K562 (cell line): Measurements from ENCODE around the gene PPP1R14B. TPM values are rescaled to one million over a fixed set of nuclear protein-coding genes. Genes with fewer than 3 reads are reported as not detected.

Experiments used
- ATAC-seq: fragments of 200-7000 bp; cut with Tn5 transposase; 3 replicates; pipeline ENCODE4 v1.9.1; 2020; ENCODE audit warnings: moderate library complexity
- BruUV-seq: library from RNA; stranded (reverse); fragments of 400-500 nt; replicated peaks from 2 replicates; lab custom pipeline; 2021; lab: Mats Ljungman, UMichigan
- CTCF ChIA-PET: fragments of 300-600 bp; formaldehyde crosslinking; extraction: SDS; loops from one replicate; lab custom pipeline; 2021; ENCODE audit warnings: low intra/inter-chr PET ratio; lab: Yijun Ruan, JAX
- POLR2A ChIA-PET: fragments of 300-600, 350-650 bp; sonication (Branson Sonifier 250); formaldehyde crosslinking; extraction: SDS; loops from one replicate; lab custom pipeline; 2021; ENCODE audit warnings: antibody characterized with exemption, inconsistent platforms; lab: Yijun Ruan, JAX
- DNase-seq, 4 experiments: peaks; one replicate each; pipeline versions ENCODE4 v3.0.0 to v3.0.0-alpha.2; 2011 to 2018; ENCODE audit warnings: low spot score in 3 of 4, mixed read lengths in 3 of 4; ENCODE audit errors: extremely low read depth in 1 of 4
- FAIRE-seq: peaks from 2 replicates; lab custom pipeline; 2011; peaks lifted over from hg19 to GRCh38; lab: Jason Lieb, UNC
- H2AFZ ChIP-seq: 2 replicates; pipeline ENCODE4 v1.6.0; 2011; ENCODE audit warnings: low read depth, low read length, control low read depth, inconsistent platforms
- H3K27ac ChIP-seq: fragments of 200-600 bp; 3 replicates; pipeline ENCODE4 v1.8.0; 2011; ENCODE audit warnings: low read depth, mild to moderate bottlenecking, control low read depth, inconsistent platforms, low read length, moderate library complexity, mixed read lengths; ENCODE audit errors: extremely low read depth
- H3K27me3 ChIP-seq, 2 experiments: fragments of 300-600 bp in 1 of 2; 2 replicates in 1 of 2; 3 replicates in 1 of 2; pipeline versions ENCODE4 v1.6.0 to v1.8.0; 2011; ENCODE audit warnings: inconsistent platforms in 2 of 2, low read length in 2 of 2, mild to moderate bottlenecking in 1 of 2, mixed read lengths in 1 of 2, moderate library complexity in 1 of 2; ENCODE audit not compliant: control insufficient read depth in 2 of 2, insufficient read depth in 2 of 2
- H3K36me3 ChIP-seq: fragments of 300-600 bp; 3 replicates; pipeline ENCODE4 v1.8.0; 2011; ENCODE audit warnings: mild to moderate bottlenecking, low read length, inconsistent platforms; ENCODE audit not compliant: control insufficient read depth, insufficient read depth
- H3K4me1 ChIP-seq, 2 experiments: fragments of 200-600 bp in 1 of 2; replicated peaks in 1 of 2; 2 replicates in 1 of 2; 3 replicates in 1 of 2; pipeline versions ENCODE4 v1.5.1 to v1.8.0; 2011; ENCODE audit warnings: inconsistent platforms in 2 of 2, low read length in 2 of 2, mild to moderate bottlenecking in 1 of 2, mixed read lengths in 1 of 2, moderate library complexity in 1 of 2; ENCODE audit not compliant: control insufficient read depth in 2 of 2, insufficient read depth in 2 of 2
- H3K4me2 ChIP-seq: 2 replicates; pipeline ENCODE4 v1.6.1; 2011; ENCODE audit warnings: low read length, control low read depth, inconsistent platforms, mixed read lengths; ENCODE audit not compliant: insufficient read depth
- H3K4me3 ChIP-seq: fragments of 200-600 bp; sonication (generic), shearing (Covaris generic); 2 replicates; pipeline ENCODE4 v1.5.1; 2016; ENCODE audit warnings: control low read depth, inconsistent platforms
- H3K79me2 ChIP-seq: fragments of 200-600 bp; 3 replicates; pipeline ENCODE4 v1.8.0; 2011; ENCODE audit warnings: low read length, inconsistent platforms; ENCODE audit not compliant: control insufficient read depth, insufficient read depth
- H3K9ac ChIP-seq, 2 experiments: 2 replicates each; pipeline versions ENCODE4 v1.6.0 to v1.6.1; 2011; ENCODE audit warnings: low read depth in 2 of 2, low read length in 2 of 2, control low read depth in 1 of 2, inconsistent platforms in 1 of 2, mild to moderate bottlenecking in 1 of 2, mixed read lengths in 1 of 2; ENCODE audit not compliant: insufficient read depth in 1 of 2
- H3K9me1 ChIP-seq: one replicate; pipeline ENCODE4 v1.6.0; 2011; ENCODE audit warnings: inconsistent platforms, mild to moderate bottlenecking, low read length, moderate library complexity; ENCODE audit not compliant: control insufficient read depth, insufficient read depth
- H3K9me3 ChIP-seq: replicated peaks from 2 replicates; pipeline ENCODE4 v1.5.1; 2011; ENCODE audit warnings: low read depth, low read length, inconsistent platforms; ENCODE audit not compliant: control insufficient read depth, insufficient read depth
- H4K20me1 ChIP-seq: replicated peaks from 2 replicates; pipeline ENCODE4 v1.6.1; 2011; ENCODE audit warnings: low read length, inconsistent platforms, mixed read lengths; ENCODE audit not compliant: control insufficient read depth, insufficient read depth
- POLR2AphosphoS5 ChIP-seq: IDR thresholded peaks from 2 replicates; pipeline ENCODE4 v1.6.1; 2011; ENCODE audit warnings: mild to moderate bottlenecking, low read depth, low read length, moderate library complexity; ENCODE audit not compliant: control insufficient read depth, insufficient read depth
- POLR2G ChIP-seq: fragments of 200-400 bp; formaldehyde crosslinking; IDR thresholded peaks from 2 replicates; pipeline ENCODE4 v1.6.1; 2017; ENCODE audit warnings: low read depth, mild to moderate bottlenecking, antibody characterized with exemption, low read length, moderate library complexity
- RBFOX2 ChIP-seq: fragments of 200-400 bp; formaldehyde crosslinking; IDR thresholded peaks from 2 replicates; pipeline ENCODE4 v1.6.1; 2017; ENCODE audit warnings: low read depth, mild to moderate bottlenecking, low read length, moderate library complexity
- ZNF707 ChIP-seq: fragments of 250-450 bp; sonication (Bioruptor Pico); conservative IDR thresholded peaks from 2 replicates; pipeline ENCODE4 v1.8.0; 2022; ENCODE audit warnings: inconsistent platforms, mild to moderate bottlenecking, moderate library complexity
- WGBS: fragments of 100-300 bp; shearing (Covaris generic); methylation state at CpG from one replicate; pipeline ENCODE4 v1.1.6; 2016; ENCODE audit warnings: low coverage, mixed read lengths; ENCODE audit not compliant: insufficient coverage; ENCODE audit errors: missing lambda C conversion rate; 5-methylcytosine and 5-hydroxymethylcytosine counted together
- in situ Hi-C: fragments of 300-500 bp; cut with MboI; formaldehyde crosslinking; loops from 4 replicates; pipeline ENCODE4 v1.15.0; 2018; ENCODE audit warnings: inconsistent platforms, mixed read lengths
- intact Hi-C: fragments of 100-400 bp; cut with micrococcal nuclease; formaldehyde crosslinking; loops from 2 replicates; pipeline ENCODE4 v1.14.2; 2022
- polyA plus RNA-seq, 8 experiments: library from polyadenylated mRNA; depleted of rRNA in 4 of 8; stranded (reverse) in 5 of 8; unstranded in 3 of 8; fragments of >200 nt; fragmentation: Nextera tagmentation in 2 of 8; fragmentation: Illumina TruSeq in 1 of 8; extraction: Ambion mirVana in 2 of 8; extraction: Trizol in 1 of 8; gene quantifications; 2 replicates each; pipeline versions ENCODE4 v1.2.1 to v1.2.3, GENCODE V29; 2011 to 2014; ENCODE audit warnings: inconsistent platforms in 1 of 8, missing spikeins in 1 of 8
- total RNA-seq, 7 experiments: library from RNA; depleted of rRNA in 6 of 7; stranded (reverse); fragments of >200 nt in 6 of 7; fragmentation: Illumina TruSeq in 2 of 7; extraction: Trizol in 2 of 7; gene quantifications; 2 replicates each; pipeline versions ENCODE4 v1.2.1 to v1.2.3, GENCODE V29; 2011 to 2021; ENCODE audit warnings: low replicate concordance in 1 of 7
- TF ChIP-seq, protein P1 (sequence below): fragments of 450-650 bp; formaldehyde crosslinking; IDR thresholded peaks from 2 replicates; pipeline ENCODE4 v1.4.0; 2020; ENCODE audit warnings: mild to moderate bottlenecking
- TF ChIP-seq, protein P2 (sequence below): sonication (generic); formaldehyde crosslinking; IDR thresholded peaks from 2 replicates; pipeline ENCODE4 v1.8.1; 2023; ENCODE audit warnings: mild to moderate bottlenecking, missing genetic modification reagents

The PPP1R14B gene
- total and polyA plus RNA-seq, 9 of the 15 experiments (the other 6 are each of a cell fraction or from before 2014, with no cell fraction given) = 7.7 to 566 (median 212) TPM

DNA sequence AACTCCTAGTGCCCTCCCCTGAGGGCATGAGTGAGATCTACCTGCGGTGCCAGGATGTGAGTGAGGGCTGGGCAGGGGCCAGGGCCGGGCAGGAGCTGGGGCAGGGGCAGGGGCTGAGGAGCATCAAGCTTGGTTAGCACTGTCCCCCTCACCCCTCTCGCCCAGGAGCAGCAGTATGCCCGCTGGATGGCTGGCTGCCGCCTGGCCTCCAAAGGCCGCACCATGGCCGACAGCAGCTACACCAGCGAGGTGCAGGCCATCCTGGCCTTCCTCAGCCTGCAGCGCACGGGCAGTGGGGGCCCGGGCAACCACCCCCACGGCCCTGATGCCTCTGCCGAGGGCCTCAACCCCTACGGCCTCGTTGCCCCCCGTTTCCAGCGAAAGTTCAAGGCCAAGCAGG is 26.5 kb downstream of the PPP1R14B start:
- ChIA-PET CTCF (no interaction called here), POLR2A (interaction anchor here (7.0 kb wide), 1 partner anchor 13 kb away, joined by 57 read pairs; the partner anchor contains the start of gene FERMT3)

DNA sequence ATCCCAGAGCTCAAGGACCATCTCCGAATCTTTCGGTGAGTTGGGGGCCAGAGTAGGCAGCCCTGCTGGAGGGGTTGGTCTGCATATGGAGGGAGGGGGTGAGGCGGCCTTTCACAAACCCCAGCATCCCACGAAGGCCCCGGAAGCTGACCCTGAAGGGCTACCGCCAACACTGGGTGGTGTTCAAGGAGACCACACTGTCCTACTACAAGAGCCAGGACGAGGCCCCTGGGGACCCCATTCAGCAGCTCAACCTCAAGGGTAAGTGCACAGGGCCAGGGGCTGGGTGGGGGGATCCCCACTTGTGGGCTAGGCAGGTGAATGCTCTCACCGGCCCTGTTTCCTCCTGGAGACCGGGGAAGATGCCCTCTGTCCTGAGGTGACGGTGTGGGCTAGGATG is 27.0 kb downstream of the PPP1R14B start:
- H3K4me3 ChIP-seq = no peak overlapping the region
- peak overlapping the region in 1 of 2 experiments; percentile 45; a peak in 1 of 4 replicates for H3K9ac ChIP-seq
- FAIRE-seq (no peak), ATAC-seq (no peak), DNase-seq (no peak)
- H3K36me3 ChIP-seq = peaks cover 82% of the 10 kb centered on the region
- H3K27me3 ChIP-seq = no peaks in the 10 kb centered on the region
- no peak overlapping the region for H2AFZ ChIP-seq
- intact Hi-C loops (no loop called here), in situ Hi-C loops (no loop called here)
- no peaks in the 10 kb centered on the region for H3K9me3 ChIP-seq
- WGBS = 92% methylated on average over 9 of the region's 10 CpGs
- CTCF ChIA-PET = no interaction called here
- H3K4me1 ChIP-seq = peaks cover 0 to 32% of the 10 kb centered on the region in 2 experiments; a peak in 3 of 5 replicates
- TF ChIP-seq, protein P1, sequence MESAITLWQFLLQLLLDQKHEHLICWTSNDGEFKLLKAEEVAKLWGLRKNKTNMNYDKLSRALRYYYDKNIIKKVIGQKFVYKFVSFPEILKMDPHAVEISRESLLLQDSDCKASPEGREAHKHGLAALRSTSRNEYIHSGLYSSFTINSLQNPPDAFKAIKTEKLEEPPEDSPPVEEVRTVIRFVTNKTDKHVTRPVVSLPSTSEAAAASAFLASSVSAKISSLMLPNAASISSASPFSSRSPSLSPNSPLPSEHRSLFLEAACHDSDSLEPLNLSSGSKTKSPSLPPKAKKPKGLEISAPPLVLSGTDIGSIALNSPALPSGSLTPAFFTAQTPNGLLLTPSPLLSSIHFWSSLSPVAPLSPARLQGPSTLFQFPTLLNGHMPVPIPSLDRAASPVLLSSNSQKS = no peak
- TF ChIP-seq POLR2AphosphoS5 = peak; percentile 0; the same call in 1 of the 2 replicates
- TF ChIP-seq, protein P2, sequence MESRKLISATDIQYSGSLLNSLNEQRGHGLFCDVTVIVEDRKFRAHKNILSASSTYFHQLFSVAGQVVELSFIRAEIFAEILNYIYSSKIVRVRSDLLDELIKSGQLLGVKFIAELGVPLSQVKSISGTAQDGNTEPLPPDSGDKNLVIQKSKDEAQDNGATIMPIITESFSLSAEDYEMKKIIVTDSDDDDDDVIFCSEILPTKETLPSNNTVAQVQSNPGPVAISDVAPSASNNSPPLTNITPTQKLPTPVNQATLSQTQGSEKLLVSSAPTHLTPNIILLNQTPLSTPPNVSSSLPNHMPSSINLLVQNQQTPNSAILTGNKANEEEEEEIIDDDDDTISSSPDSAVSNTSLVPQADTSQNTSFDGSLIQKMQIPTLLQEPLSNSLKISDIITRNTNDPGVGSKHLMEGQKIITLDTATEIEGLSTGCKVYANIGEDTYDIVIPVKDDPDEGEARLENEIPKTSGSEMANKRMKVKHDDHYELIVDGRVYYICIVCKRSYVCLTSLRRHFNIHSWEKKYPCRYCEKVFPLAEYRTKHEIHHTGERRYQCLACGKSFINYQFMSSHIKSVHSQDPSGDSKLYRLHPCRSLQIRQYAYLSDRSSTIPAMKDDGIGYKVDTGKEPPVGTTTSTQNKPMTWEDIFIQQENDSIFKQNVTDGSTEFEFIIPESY (CRISPR knock-in tag) = peak; percentile 64; the same call in 1 of the 2 replicates
- H4K20me1 ChIP-seq = no peaks in the 10 kb centered on the region
- peaks cover 4% of the 10 kb centered on the region for H3K9me1 ChIP-seq
- POLR2A ChIA-PET = interaction anchor here (0.8 to 7.0 kb wide), 2 partner anchors 13 to 19 kb away, joined by 4 to 57 read pairs; partner anchors contain the start of gene FERMT3
- H3K27ac ChIP-seq = no peak overlapping the region
- no TSS peak for BruUV-seq
- H3K4me2 ChIP-seq = no peak overlapping the region
- H3K79me2 ChIP-seq = no peaks in the 10 kb centered on the region

More for the DNA sequence above, 26.5 kb downstream of the PPP1R14B start:
- TF ChIP-seq POLR2G (peak; percentile 57; the same call in 1 of the 2 replicates), RBFOX2 (peak; percentile 59), ZNF707 (CRISPR knock-in tag) (no peak)
- WGBS = 89% methylated on average over 14 of the region's 17 CpGs
- ATAC-seq = no peak
- peaks cover 81% of the 10 kb centered on the region for H3K36me3 ChIP-seq
- in situ Hi-C loops (no loop called here), intact Hi-C loops (no loop called here)
- no TSS peak for BruUV-seq
- H3K27ac ChIP-seq = no peak overlapping the region
- H3K4me3 ChIP-seq = no peak overlapping the region
- FAIRE-seq = no peak
- no peaks in the 10 kb centered on the region for H4K20me1 ChIP-seq
- no peak for DNase-seq
- H3K9ac ChIP-seq = no peak overlapping the region
- H3K4me2 ChIP-seq = no peak overlapping the region
- no peaks in the 10 kb centered on the region for H3K27me3 ChIP-seq
- peaks cover 0 to 37% of the 10 kb centered on the region in 2 experiments; a peak in 3 of 5 replicates for H3K4me1 ChIP-seq
- H3K79me2 ChIP-seq = peaks cover 5% of the 10 kb centered on the region
- no peak overlapping the region for H2AFZ ChIP-seq
- H3K9me3 ChIP-seq = no peaks in the 10 kb centered on the region
- peaks cover 5% of the 10 kb centered on the region for H3K9me1 ChIP-seq
